ENCODE data around the gene TNXB. TPM values are rescaled to one million over a fixed set of nuclear protein-coding genes. Genes with fewer than 3 reads are reported as not detected.

Gene TNXB
- total RNA-seq, 1 experiment from 2014 or later, result 11.5 TPM

GRCh38 chr6:32115623-32116022 lies 6.5 kb upstream of the TNXB start:
- Histone ChIP-seq H3K9me3 (ENCODE audit: low read depth, low read length, poor library complexity, severe bottlenecking) (no peaks in the 10 kb centered on the region), H3K4me3 (ENCODE audit: low read depth, low read length, poor library complexity, severe bottlenecking) (no peak overlapping the region), H3K36me3 (ENCODE audit: insufficient read depth, low read length, poor library complexity, severe bottlenecking) (peaks cover 24% of the 10 kb centered on the region), H3K4me1 (ENCODE audit: insufficient read depth, low read length, poor library complexity, severe bottlenecking) (no peaks in the 10 kb centered on the region), H3K27ac (ENCODE audit: low read depth, low read length, poor library complexity, severe bottlenecking) (no peak overlapping the region), H3K27me3 (replicated peaks; ENCODE audit: insufficient read depth, low read depth, low read length, poor library complexity) (no peaks in the 10 kb centered on the region)
- ChIA-PET CTCF (no interaction called here), POLR2A (ENCODE audit: low non-redundant PET) (no interaction called here)
- TF ChIP-seq CTCF (conservative IDR thresholded peaks at IDR 0.05; ENCODE audit: low read depth, low read length) (no peak), EZH2 (IDR thresholded peaks at IDR 0.05; ENCODE audit: borderline replicate concordance, low read depth, low read length, poor library complexity, severe bottlenecking) (no peak)
- intact Hi-C loops (cut with micrococcal nuclease; ENCODE audit: unreplicated experiment), result loop anchor here (5.0 kb wide), 1 partner anchor 127 kb away; no protein-coding TSS in a partner anchor
- no peak for DNase-seq (ENCODE audit: low spot score)
- BruUV-seq (replicated peaks), result no TSS peak

DNA sequence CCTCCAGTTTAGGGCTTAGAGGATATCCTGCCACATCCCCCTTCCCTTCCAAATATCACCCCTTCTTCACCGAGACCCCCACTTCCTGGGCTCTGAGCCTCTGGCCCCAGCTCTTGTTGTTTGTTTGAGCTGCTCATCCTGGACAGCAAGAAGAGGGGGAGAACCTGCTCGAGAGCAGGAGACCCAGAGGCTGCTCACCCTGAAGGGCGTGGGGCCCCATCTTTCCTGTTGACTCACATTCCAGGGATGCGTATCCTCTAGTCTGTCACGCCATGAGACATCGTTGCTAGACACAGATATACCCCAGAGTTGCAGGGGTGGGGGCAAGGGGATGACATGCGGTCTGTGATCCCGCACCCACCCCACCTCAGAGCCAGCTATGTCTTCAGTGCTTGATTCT lies 5.7 kb upstream of the TNXB start:
- Histone ChIP-seq H3K4me1 (ENCODE audit: insufficient read depth, low read length, poor library complexity, severe bottlenecking) (no peaks in the 10 kb centered on the region), H3K9me3 (ENCODE audit: low read depth, low read length, poor library complexity, severe bottlenecking) (no peaks in the 10 kb centered on the region), H3K4me3 (ENCODE audit: low read depth, low read length, poor library complexity, severe bottlenecking) (no peak overlapping the region), H3K27ac (ENCODE audit: low read depth, low read length, poor library complexity, severe bottlenecking) (no peak overlapping the region), H3K36me3 (ENCODE audit: insufficient read depth, low read length, poor library complexity, severe bottlenecking) (peaks cover 23% of the 10 kb centered on the region), H3K27me3 (replicated peaks; ENCODE audit: insufficient read depth, low read depth, low read length, poor library complexity) (no peaks in the 10 kb centered on the region)
- no peak for DNase-seq (ENCODE audit: low spot score)
- CTCF ChIA-PET, result no interaction called here
- POLR2A ChIA-PET (ENCODE audit: low non-redundant PET), result interaction anchor here (0.6 kb wide), 1 partner anchor 41 kb away, joined by 3 read pairs; no protein-coding TSS in a partner anchor
- no TSS peak for BruUV-seq (replicated peaks)
- intact Hi-C loops (cut with micrococcal nuclease; ENCODE audit: unreplicated experiment), result loop anchor here (5.0 kb wide), 1 partner anchor 128 kb away; no protein-coding TSS in a partner anchor
- TF ChIP-seq CTCF (conservative IDR thresholded peaks at IDR 0.05; ENCODE audit: low read depth, low read length), result no peak
- no peak for TF ChIP-seq EZH2 (IDR thresholded peaks at IDR 0.05; ENCODE audit: borderline replicate concordance, low read depth, low read length, poor library complexity, severe bottlenecking)

DNA sequence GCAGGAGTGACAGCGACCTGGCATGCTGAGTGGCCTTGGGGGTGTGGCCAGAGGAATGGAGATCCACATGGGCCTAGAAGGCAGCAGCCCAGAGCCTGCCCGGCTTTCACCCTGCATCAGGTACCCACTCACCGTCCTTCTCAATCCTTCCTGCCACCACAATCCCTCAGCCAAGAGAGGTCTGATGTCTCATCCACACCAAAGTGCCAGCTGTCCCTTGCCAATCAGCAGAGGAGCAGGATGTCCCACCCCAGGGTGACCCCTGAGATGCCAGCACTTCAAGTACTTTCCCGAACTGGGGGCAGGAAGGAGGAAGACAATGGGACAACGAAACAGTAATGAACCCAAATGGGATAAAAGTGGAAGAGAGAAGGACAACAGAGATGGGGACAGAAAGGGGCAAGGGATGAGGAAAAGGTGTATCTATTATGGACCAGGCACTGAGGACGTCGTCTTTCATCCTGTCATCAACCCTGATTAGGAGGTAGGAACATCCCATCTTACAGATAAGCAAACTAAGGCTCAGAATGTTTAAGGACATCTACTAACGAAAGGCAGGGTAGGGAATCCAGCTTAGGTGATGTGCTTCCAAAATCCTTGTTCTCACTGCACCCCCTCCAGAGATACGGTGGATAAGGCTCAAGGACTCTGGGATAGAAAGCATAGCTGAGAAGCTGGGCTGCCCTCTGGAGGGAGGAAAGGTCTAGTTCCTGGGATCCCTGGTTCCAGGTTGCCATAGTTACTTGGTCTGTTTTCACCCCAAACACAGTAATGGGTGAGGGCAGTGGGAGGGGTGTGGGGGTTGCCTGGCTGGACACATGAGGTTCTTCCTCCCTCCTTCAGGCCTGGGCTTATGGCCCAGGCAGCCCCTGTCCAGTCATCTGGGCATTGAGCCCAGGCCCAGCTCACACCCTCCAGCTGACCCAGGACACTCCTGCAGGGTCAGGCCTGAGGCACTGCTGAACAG lies 4.5 kb upstream of the TNXB start:
- no peak overlapping the region for H3K27ac ChIP-seq (ENCODE audit: low read depth, low read length, poor library complexity, severe bottlenecking)
- CTCF ChIA-PET, result no interaction called here
- no peak for DNase-seq (ENCODE audit: low spot score)

More for the DNA sequence above, 4.5 kb upstream of the TNXB start:
- no peak for TF ChIP-seq EZH2 (IDR thresholded peaks at IDR 0.05; ENCODE audit: borderline replicate concordance, low read depth, low read length, poor library complexity, severe bottlenecking)
- TF ChIP-seq CTCF (conservative IDR thresholded peaks at IDR 0.05; ENCODE audit: low read depth, low read length), result no peak
- Histone ChIP-seq H3K9me3 (ENCODE audit: low read depth, low read length, poor library complexity, severe bottlenecking) (no peaks in the 10 kb centered on the region), H3K36me3 (ENCODE audit: insufficient read depth, low read length, poor library complexity, severe bottlenecking) (peaks cover 22% of the 10 kb centered on the region), H3K27me3 (replicated peaks; ENCODE audit: insufficient read depth, low read depth, low read length, poor library complexity) (peaks cover 5% of the 10 kb centered on the region), H3K4me3 (ENCODE audit: low read depth, low read length, poor library complexity, severe bottlenecking) (no peak overlapping the region), H3K4me1 (ENCODE audit: insufficient read depth, low read length, poor library complexity, severe bottlenecking) (peaks cover 3% of the 10 kb centered on the region)
- no TSS peak for BruUV-seq (replicated peaks)
- POLR2A ChIA-PET (ENCODE audit: low non-redundant PET), result no interaction called here
- intact Hi-C loops (cut with micrococcal nuclease; ENCODE audit: unreplicated experiment), result no loop called here
